ENCODE results near the gene EIF4EBP2. TPM values are rescaled to one million over a fixed set of nuclear protein-coding genes. Genes with fewer than 3 reads are reported as not detected.

The EIF4EBP2 gene
- total and polyA plus RNA-seq, 2 of the 13 experiments (the other 11 are each of a cell fraction or from before 2014, with no cell fraction given) = 16.9 to 22.0 TPM

- TF ChIP-seq ZNF512B (CRISPR knock-in tag; IDR thresholded peaks at IDR 0.05; ENCODE audit: borderline replicate concordance) (no peak), HNRNPLL (IDR thresholded peaks at IDR 0.05; ENCODE audit: low read depth, low read length, poor library complexity, severe bottlenecking) (no peak), TEAD3 (CRISPR knock-in tag; optimal IDR thresholded peaks at IDR 0.05; ENCODE audit: borderline replicate concordance) (peak; percentile 22), ZNF333 (CRISPR knock-in tag; IDR thresholded peaks at IDR 0.05; ENCODE audit: borderline replicate concordance) (no peak), ZKSCAN1 (IDR thresholded peaks at IDR 0.05; ENCODE audit: low read length) (no peak), ZNF335 (CRISPR knock-in tag; IDR thresholded peaks at IDR 0.05) (no peak), PATZ1 (CRISPR knock-in tag; IDR thresholded peaks at IDR 0.05) (peak; percentile 67; the same call in 1 of the 2 replicates), EED (CRISPR knock-in tag; IDR thresholded peaks at IDR 0.05) (no peak), ZNF740 (CRISPR knock-in tag; IDR thresholded peaks at IDR 0.05) (peak; percentile 33; the same call in 1 of the 2 replicates), ZNF672 (CRISPR knock-in tag; IDR thresholded peaks at IDR 0.05) (no peak), HNF4G (IDR thresholded peaks at IDR 0.05; ENCODE audit: borderline replicate concordance, low read depth, low read length) (peak; percentile 68; the same call in 1 of the 2 replicates), HNF4G (CRISPR knock-in tag; IDR thresholded peaks at IDR 0.05; ENCODE audit: borderline replicate concordance, low read depth) (no peak), HNRNPK (IDR thresholded peaks at IDR 0.05; ENCODE audit: low read depth, low read length, poor library complexity, severe bottlenecking) (no peak), CREM (IDR thresholded peaks at IDR 0.05) (peak; percentile 61; the same call in 1 of the 2 replicates), CREM (CRISPR knock-in tag; IDR thresholded peaks at IDR 0.05) (no peak), EZH2 (conservative IDR thresholded peaks at IDR 0.05; ENCODE audit: low read depth, low read length) (no peak), ZBTB25 (CRISPR knock-in tag; IDR thresholded peaks at IDR 0.05) (no peak), RAD21 (CRISPR knock-in tag; IDR thresholded peaks at IDR 0.05) (no peak), ZNF574 (CRISPR knock-in tag; IDR thresholded peaks at IDR 0.05) (peak; percentile 52; the same call in 1 of the 2 replicates), FOXJ3 (CRISPR knock-in tag; IDR thresholded peaks at IDR 0.05; ENCODE audit: borderline replicate concordance) (no peak), BRCA1 (CRISPR knock-in tag; IDR thresholded peaks at IDR 0.05) (no peak)
Measured at GRCh38 chr10:70442332-70442988, 38.5 kb downstream of the EIF4EBP2 start (continued).
